ENCODE results near the gene DDR2.
"Not testable (repeated sequence)": the region's sequence is repeated elsewhere in the genome, so short reads cannot be mapped to it uniquely, and the experiment has no call there.

DDR2 gene

DNA sequence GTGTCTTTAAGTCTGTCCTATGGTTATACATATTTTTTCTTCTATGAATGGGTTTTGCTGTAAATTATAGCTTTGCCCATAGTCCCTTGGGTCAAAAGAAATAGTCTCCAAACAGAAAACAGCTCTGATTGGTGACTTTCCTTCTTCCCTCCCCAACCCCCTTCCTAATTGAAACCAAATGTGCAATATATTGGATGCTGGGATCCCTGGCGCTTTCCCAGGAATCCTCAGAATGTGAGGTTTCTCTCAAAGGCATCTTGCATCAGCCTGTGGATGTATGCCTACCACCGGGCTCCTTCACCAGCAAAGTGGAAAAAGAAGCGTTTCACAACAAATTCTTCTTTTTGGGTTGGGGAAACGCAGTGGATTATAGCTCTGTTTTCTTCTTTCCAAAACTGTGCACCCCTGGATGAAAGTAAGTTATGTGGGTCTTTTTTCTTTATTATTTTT, at the start of gene DDR2:
Gene DDR2, plus strand, starts transcription at position 248 of the 450 bp plus-strand sequence. CDS start 86,600 bp downstream, outside the sequence.
- DNase-seq (ENCODE audit: low read depth), result no peak

DNA sequence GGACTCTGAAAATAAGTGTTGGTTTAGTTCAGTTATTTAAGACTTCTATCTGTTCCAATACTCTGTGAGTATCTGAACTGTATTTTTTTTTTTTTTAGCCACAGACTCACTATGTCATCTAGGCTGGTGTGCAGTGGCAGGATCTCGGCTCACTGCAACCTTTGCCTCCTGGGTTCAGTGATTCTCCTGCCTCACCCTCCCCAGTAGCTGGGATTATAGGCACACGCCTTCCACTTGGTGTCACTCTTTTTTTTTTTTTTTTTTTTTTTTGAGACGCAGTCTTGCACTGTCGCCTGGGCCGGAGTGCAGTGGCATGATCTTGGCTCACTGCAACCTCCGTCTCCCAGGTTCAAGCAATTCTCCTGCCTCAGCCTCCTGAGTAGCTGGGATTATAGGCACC, 49.4 kb upstream of the DDR2 start:
- not testable (repeated sequence) for DNase-seq (ENCODE audit: low read depth)

DNA sequence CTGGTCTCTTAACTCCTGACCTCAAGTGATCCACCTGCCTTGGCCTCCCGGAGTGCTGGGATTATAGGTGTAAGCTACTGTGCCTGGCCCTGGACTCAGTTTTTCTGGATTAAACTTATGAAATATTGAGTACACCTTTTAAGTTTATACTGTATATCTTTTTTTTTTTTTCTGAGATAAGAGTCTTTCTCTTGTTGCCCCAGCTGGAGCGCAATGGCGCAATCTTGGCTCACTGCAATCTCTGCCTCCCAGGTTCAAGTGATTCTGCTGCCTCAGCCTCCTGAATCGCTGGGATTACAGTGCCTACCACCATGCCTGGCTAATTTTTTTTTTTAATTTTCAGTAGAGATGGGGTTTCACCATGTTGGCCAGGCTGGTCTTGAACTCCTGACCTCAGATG, 47.2 kb upstream of the DDR2 start:
- not testable (repeated sequence) for DNase-seq (ENCODE audit: low read depth)

GRCh38 chr1:162587347-162587746, 44.9 kb upstream of the DDR2 start:
- DNase-seq (ENCODE audit: low read depth), result no peak

GRCh38 chr1:162587761-162588260, 44.5 kb upstream of the DDR2 start:
- no peak for DNase-seq (ENCODE audit: low read depth)

GRCh38 chr1:162590101-162590500, 42.2 kb upstream of the DDR2 start:
- no peak for DNase-seq (ENCODE audit: low read depth)

GRCh38 chr1:162590686-162591085, 41.6 kb upstream of the DDR2 start:
- no peak for DNase-seq (ENCODE audit: low read depth)

- no peak for DNase-seq (ENCODE audit: low read depth)
These were observed 35.6 kb upstream of the DDR2 start for GRCh38 chr1:162596514-162597170.

- no peak for DNase-seq (ENCODE audit: low read depth)
These were observed 32.8 kb upstream of the DDR2 start for GRCh38 chr1:162599451-162599850.

DNA sequence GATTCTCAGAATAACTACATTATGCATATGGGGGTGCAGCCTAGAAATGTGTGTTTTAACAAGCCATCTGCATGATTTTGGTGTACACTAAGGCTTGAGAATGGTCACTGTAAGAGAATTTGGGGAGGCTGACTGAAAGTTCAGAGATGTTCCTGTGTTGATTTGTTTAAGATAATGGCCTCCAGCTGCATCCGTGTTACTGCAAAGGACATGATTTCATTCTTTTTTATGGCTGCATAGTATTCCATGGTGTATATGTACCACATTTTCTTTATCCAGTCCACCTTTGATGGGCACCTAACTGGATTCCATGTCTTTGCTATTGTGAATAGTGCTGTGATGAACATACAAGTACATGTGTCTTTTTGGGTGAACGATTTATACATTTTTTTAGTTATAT, 29.1 kb upstream of the DDR2 start:
- not testable (repeated sequence) for DNase-seq (ENCODE audit: low read depth)

DNA sequence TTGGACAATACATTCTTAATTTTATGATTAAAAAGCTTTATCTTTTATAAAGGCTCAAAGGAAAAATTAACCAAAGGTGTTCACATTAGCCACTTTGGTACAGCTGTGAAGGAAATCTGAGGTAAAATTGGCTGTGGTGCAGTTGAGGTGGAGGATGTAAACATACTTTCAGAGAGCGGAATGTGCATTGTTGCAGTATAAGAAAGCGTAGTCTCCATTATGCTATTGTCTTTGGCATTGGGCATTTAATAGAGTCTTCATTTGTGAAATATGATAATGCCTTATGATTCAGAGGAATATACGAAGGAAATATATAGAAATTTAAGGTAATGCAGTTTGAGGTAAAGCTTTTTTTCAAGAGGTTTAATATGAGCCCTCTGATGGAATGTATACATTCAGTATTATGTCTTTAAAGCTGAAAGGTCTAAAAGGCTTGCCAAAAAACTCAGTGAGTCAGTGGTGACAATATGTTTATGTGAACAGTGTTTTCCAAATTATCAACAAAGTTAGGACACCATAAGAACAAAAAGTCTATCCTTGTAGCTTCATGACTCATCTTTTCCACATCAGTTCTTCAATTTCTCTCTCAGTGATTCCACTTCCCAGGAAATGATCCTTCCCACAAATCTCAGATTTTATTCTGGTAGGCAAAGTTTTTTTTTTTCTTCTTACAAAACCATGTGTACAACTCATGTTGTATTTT, 26.9 kb upstream of the DDR2 start:
- DNase-seq (ENCODE audit: low read depth), result no peak

GRCh38 chr1:162609306-162609705, 23.0 kb upstream of the DDR2 start:
- no peak for DNase-seq (ENCODE audit: low read depth)

DNA sequence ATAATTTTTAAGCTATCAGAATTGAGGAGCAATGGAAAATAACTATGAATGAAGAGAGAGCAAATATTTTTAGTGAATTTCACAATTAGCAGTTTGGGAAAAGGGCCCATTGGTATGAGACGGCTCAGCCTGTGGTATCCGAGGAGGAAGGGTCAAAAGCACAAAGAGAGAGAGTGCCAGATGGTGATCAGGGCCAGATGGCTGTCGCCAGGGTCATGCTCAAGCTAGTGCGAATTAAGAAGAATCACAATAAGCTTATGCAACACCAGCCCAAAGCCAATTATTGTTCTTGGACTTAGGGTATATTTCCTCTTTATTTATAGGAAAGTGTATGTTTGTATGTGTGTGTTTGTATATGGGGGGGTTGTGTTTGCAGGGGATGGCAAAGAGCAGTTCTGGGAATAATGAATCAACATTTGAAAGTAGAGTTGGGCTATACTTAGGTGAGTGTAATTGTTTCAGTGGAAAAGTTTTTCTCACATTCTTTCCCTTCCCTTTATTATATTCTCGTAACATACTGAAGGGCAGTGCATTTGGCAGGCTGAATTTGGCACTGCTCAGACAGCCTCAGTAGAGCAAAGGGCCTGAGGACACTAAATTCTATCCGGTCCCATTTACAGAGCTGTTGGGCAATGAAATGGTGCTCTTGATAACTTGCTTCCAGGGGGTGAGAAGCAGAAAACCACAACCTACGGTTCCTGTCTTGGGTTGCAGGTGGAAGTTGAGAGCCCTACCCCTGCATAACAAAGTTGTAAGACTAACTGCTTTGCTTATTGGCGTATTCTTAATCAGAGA, 19.5 kb upstream of the DDR2 start:
- no peak for DNase-seq (ENCODE audit: low read depth)

DNA sequence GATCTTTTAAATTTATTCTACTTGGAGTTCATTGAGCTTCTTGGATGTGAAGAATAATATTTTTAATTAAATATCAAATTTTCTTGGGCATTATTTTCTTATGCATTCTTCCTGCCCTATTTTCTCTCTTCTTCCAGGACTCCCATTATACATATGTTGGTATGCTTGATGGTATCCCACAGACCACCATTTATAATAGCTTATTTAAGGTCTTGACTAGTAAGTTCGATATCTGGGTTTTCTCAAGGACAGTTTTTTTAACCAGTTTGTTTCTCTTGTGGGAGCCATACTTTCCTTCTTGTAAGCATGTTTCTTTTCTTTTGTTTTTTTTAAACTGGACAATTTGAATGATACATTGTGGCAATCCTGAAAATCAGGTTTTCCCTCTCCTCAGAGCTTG, 15.4 kb upstream of the DDR2 start:
- no peak for DNase-seq (ENCODE audit: low read depth)

DNA sequence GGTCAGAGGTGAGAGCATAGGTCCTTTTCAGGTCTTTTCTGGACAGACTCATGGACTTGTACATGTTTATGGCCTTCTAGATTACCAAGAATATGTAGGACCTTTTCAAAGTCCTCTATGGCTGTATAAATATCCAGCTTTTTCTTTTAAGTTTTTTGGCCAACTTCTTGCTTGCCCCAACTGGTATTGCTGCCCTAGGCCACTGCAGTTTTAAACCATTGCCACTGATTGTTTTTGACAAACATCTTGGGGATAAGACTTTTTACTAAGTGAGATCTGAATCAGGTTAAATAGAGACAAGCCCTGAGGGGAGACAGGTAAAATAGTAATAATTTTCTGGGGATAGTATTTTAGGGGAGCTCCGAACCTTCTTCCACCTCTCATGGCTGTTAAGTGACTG, 14.8 kb upstream of the DDR2 start:
- DNase-seq (ENCODE audit: low read depth), result no peak

DNA sequence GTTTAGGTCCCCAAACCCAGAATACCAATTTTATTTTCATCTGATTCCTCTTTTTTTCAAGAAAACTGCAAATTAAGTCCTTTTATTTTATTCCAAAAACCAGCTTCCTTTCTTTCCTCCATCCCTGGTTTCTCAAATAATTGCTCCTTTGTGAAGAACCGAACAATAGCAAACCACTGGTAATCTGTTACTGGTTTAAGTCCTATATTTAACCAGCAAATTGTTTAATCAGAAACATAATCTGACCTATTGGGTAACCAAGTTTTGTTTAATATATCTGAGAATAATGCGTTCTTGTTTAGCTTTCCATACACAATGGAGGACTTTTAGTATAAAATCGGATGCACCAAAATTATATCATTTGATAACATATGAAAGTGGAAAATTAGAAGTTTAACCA, 13.2 kb upstream of the DDR2 start:
- no peak for DNase-seq (ENCODE audit: low read depth)

GRCh38 chr1:162621256-162621655, 11.0 kb upstream of the DDR2 start:
- no peak for DNase-seq (ENCODE audit: low read depth)

- no peak for DNase-seq (ENCODE audit: low read depth)
These were observed 6.6 kb upstream of the DDR2 start for GRCh38 chr1:162625679-162626078.

DNA sequence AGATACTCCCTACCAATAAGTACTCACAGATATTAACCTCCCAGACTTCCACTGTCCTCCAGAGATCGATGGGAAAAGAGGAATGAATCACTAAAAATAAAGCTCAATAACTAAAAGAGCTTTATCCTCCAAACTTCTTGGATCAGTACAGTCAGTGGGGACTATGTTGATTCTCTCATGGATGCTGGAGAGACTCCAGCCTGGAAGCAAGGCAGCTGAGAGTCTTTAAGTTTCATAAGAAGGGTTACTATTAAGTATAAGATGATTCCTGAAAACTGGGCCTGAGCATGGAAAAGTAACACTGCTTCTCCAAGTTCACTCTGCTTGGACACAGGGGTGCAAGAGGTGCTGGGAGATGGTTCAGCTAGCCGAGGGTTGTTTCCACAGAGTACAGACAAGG, 6.2 kb upstream of the DDR2 start:
- DNase-seq (ENCODE audit: low read depth), result no peak

GRCh38 chr1:162626761-162627160, 5.5 kb upstream of the DDR2 start:
- no peak for DNase-seq (ENCODE audit: low read depth)

GRCh38 chr1:162627662-162628296, 4.5 kb upstream of the DDR2 start:
- DNase-seq (ENCODE audit: low read depth), result no peak

- no peak for DNase-seq (ENCODE audit: low read depth)
These were observed 3.1 kb upstream of the DDR2 start for GRCh38 chr1:162629077-162629627.

Data from activated gamma-delta T cell treated with anti-CD3 and anti-CD28 coated beads, Interleukin-2, amount 50 U/mL, for 16 hours (primary cell).